ENCODE measurements around the gene ZNF516. TPM values are rescaled to one million over a fixed set of nuclear protein-coding genes. Genes with fewer than 3 reads are reported as not detected.

ZNF516 gene
- total RNA-seq, 6 experiments from 2014 or later, result 34.6 to 52.2 (median 42.2) TPM

GRCh38 chr18:76484749-76485387 is 10.2 kb downstream of the ZNF516 start:
- H3K27ac Mint-ChIP-seq, result peak overlapping the region; percentile 23; the same call in 1 of the 2 replicates
- DNase-seq, result no peak
- H3K9me3 Mint-ChIP-seq, result no peaks in the 10 kb centered on the region
- no peak for TF ChIP-seq CTCF (IDR thresholded peaks at IDR 0.05)
- peaks cover 22% of the 10 kb centered on the region for H3K36me3 Mint-ChIP-seq (ENCODE audit: low read depth)
- H3K27me3 Mint-ChIP-seq (ENCODE audit: insufficient read depth), result peaks cover 1% of the 10 kb centered on the region
- peaks cover 59% of the 10 kb centered on the region for H3K4me1 Mint-ChIP-seq (ENCODE audit: low read depth)
- no peak overlapping the region for H3K4me3 Mint-ChIP-seq

GRCh38 chr18:76483780-76484179 is 11.3 kb downstream of the ZNF516 start:
- no peak for DNase-seq
- Mint-ChIP-seq H3K27ac (no peak overlapping the region; the same call in 1 of the 2 replicates), H3K27me3 (ENCODE audit: insufficient read depth) (peaks cover 2% of the 10 kb centered on the region; the same call in 1 of the 2 replicates), H3K36me3 (ENCODE audit: low read depth) (peaks cover 22% of the 10 kb centered on the region), H3K4me1 (ENCODE audit: low read depth) (peaks cover 59% of the 10 kb centered on the region), H3K4me3 (no peak overlapping the region), H3K9me3 (no peaks in the 10 kb centered on the region)
- no peak for TF ChIP-seq CTCF (IDR thresholded peaks at IDR 0.05)

GRCh38 chr18:76482971-76483691 is 11.9 kb downstream of the ZNF516 start:
- TF ChIP-seq CTCF (IDR thresholded peaks at IDR 0.05), result no peak
- H3K4me1 Mint-ChIP-seq (ENCODE audit: low read depth), result peaks cover 55% of the 10 kb centered on the region
- H3K36me3 Mint-ChIP-seq (ENCODE audit: low read depth), result peaks cover 22% of the 10 kb centered on the region
- no peak for DNase-seq
- H3K27ac Mint-ChIP-seq, result no peak overlapping the region
- no peak overlapping the region for H3K4me3 Mint-ChIP-seq
- no peaks in the 10 kb centered on the region for H3K9me3 Mint-ChIP-seq
- H3K27me3 Mint-ChIP-seq (ENCODE audit: insufficient read depth), result peaks cover 2% of the 10 kb centered on the region; the same call in 1 of the 2 replicates

- peaks cover 22% of the 10 kb centered on the region for H3K36me3 Mint-ChIP-seq (ENCODE audit: low read depth)
- H3K27me3 Mint-ChIP-seq (ENCODE audit: insufficient read depth), result peaks cover 2% of the 10 kb centered on the region; the same call in 1 of the 2 replicates
- no peak overlapping the region for H3K4me3 Mint-ChIP-seq
- no peak for DNase-seq
- no peak overlapping the region for H3K27ac Mint-ChIP-seq
- H3K9me3 Mint-ChIP-seq, result no peaks in the 10 kb centered on the region
- H3K4me1 Mint-ChIP-seq (ENCODE audit: low read depth), result peaks cover 55% of the 10 kb centered on the region
- TF ChIP-seq CTCF (IDR thresholded peaks at IDR 0.05), result no peak
Measured at GRCh38 chr18:76482267-76482666, 12.8 kb downstream of the ZNF516 start.

- Mint-ChIP-seq H3K4me1 (ENCODE audit: low read depth) (peaks cover 54% of the 10 kb centered on the region), H3K9me3 (no peaks in the 10 kb centered on the region), H3K27me3 (ENCODE audit: insufficient read depth) (peaks cover 2% of the 10 kb centered on the region; the same call in 1 of the 2 replicates), H3K36me3 (ENCODE audit: low read depth) (peaks cover 22% of the 10 kb centered on the region), H3K27ac (no peak overlapping the region), H3K4me3 (no peak overlapping the region)
- DNase-seq, result no peak
- peak; percentile 55 for TF ChIP-seq CTCF (IDR thresholded peaks at IDR 0.05)
Measured at GRCh38 chr18:76480913-76481312, 14.1 kb downstream of the ZNF516 start.

All from HFFc6 (cell line).